ENCODE measurements around the gene LRIG1.

GRCh38 chr3:66437341-66437929, 63.4 kb downstream of the LRIG1 start:
- no peak for TF ChIP-seq CTCF (IDR thresholded peaks at IDR 0.05; ENCODE audit: poor library complexity)
- no peak for TF ChIP-seq EZH2 (IDR thresholded peaks at IDR 0.05; ENCODE audit: borderline replicate concordance)
- no peak for TF ChIP-seq EZH2phosphoT487 (IDR thresholded peaks at IDR 0.05; ENCODE audit: low read depth, severe bottlenecking, unreplicated experiment)
